Gastrocnemius medialis (tissue), 4 donors: Measurements from ENCODE around the gene MICU2.

Experiments
- POLR2A ChIP-seq, 2 donors: fragments of 450-650 bp; IDR thresholded peaks; one replicate each; pipeline ENCODE4 v1.6.1; 2017; ENCODE audit warnings: antibody characterized with exemption in 2 of 2, mild to moderate bottlenecking in 2 of 2, moderate library complexity in 2 of 2
- TF ChIP-seq, protein P1 (sequence below), 5 experiments: fragments of 450-650 bp in 3 of 5; fragments of 200-600 bp in 2 of 5; sonication (generic) in 2 of 5; IDR thresholded peaks in 4 of 5; conservative IDR thresholded peaks in 1 of 5; 1 replicate in 4 of 5; 2 replicates in 1 of 5; pipeline ENCODE4 v1.5.1; 2016 to 2019; ENCODE audit warnings: antibody characterized with exemption in 5 of 5, mild to moderate bottlenecking in 3 of 5, moderate library complexity in 3 of 5

DNA sequence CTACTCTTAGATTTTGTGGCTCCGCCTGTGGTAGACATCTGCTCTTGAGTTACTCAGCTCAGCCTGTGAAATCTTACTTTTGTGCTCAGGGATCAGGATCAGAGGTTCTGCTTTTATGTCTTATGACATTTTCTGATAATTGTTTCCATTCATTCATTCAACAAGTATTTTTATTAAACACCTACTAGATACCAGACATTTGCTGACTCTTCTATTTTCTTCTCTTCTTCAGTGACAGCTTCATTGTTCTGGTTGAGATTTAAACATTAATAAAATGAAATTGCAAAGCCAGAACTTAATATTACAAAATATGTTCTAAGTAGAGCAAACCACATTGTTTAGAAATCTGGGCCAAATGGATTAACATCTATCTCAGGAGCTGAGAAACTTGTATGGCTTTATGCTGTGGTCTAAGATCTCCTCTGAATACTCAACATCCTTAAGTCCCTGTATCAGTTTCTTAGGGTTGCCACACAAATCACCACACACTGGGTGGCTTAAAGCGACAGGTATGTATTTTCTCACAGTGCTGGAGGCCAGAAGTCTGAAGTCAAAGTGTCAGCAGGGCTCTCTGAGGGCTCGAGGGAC is 15.8 kb upstream of the MICU2 start:
- TF ChIP-seq, protein P1, sequence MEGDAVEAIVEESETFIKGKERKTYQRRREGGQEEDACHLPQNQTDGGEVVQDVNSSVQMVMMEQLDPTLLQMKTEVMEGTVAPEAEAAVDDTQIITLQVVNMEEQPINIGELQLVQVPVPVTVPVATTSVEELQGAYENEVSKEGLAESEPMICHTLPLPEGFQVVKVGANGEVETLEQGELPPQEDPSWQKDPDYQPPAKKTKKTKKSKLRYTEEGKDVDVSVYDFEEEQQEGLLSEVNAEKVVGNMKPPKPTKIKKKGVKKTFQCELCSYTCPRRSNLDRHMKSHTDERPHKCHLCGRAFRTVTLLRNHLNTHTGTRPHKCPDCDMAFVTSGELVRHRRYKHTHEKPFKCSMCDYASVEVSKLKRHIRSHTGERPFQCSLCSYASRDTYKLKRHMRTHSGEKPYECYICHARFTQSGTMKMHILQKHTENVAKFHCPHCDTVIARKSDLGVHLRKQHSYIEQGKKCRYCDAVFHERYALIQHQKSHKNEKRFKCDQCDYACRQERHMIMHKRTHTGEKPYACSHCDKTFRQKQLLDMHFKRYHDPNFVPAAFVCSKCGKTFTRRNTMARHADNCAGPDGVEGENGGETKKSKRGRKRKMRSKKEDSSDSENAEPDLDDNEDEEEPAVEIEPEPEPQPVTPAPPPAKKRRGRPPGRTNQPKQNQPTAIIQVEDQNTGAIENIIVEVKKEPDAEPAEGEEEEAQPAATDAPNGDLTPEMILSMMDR (IDR thresholded peaks at IDR 0.05 in 4 of 5, conservative IDR thresholded peaks at IDR 0.05 in 1 of 5): no peak
- no peak for TF ChIP-seq POLR2A (IDR thresholded peaks at IDR 0.05)
